SKM-1 treated with dmso at 0.1 percent for 144 hours (cell line): ENCODE measurements around the gene ARMC7.
A peak's percentile ranks its signal among the peaks of the same experiment; 100 is the strongest.
"Not testable (repeated sequence)": the region's sequence is repeated elsewhere in the genome, so short reads cannot be mapped to it uniquely, and the experiment has no call there.

Experiments used
- DNase-seq: peaks from one replicate; lab custom pipeline; 2025; ENCODE audit not compliant: unreplicated experiment; lab: John Stamatoyannopoulos, UW

ARMC7 gene

DNA sequence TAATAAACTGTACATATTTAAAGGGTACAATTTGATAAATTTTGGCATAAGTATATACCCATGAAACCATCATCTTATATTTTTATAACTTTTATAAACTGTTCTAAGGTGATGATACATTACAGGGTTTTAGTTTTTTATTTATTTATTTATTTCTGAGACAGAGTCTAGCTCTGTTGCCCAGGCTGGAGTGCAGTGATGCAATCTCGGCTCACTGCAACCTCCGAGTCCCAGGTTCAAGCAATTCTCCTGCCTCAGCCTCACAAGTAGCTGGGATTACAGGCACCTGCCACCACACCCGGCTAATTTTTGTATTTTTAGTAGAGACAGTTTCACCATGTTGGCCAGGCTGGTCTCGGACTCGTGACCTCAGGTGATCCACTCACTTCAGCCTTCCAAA lies 18.2 kb downstream of the ARMC7 start:
- not testable (repeated sequence) for DNase-seq

DNA sequence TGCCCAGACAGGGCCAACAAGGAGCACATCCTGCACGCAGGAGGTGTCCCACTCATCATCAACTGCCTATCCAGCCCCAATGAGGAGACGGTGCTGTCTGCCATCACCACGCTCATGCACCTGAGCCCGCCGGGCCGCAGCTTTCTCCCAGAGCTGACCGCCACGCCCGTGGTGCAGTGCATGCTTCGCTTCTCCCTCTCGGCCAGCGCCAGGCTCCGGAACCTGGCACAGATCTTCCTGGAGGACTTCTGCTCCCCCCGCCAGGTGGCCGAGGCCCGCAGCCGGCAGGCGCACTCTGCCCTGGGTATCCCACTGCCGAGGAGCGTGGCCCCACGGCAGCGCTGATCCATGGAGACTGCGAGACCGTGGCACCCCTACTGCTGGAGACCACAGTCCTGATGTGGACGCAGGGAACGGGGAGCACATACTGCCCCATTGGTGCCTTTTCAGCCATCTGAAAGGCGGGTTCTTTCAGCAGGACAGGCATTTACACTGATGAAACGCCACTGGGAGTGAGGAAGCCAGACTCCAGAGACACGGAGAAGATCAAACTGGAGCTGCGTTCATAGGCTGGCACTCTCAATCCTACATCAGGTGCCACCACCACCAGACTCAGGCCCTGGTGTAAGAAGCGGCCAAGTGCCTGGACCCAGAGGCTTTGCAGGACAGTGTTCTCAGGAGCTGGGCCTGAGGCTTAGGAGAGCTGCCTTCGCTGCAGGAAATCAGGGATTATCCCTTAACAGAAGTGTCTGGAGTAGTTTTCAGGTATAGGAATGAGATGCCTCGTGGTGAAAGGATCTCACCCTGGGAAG lies 19.1 kb downstream of the ARMC7 start:
- no peak for DNase-seq

DNA sequence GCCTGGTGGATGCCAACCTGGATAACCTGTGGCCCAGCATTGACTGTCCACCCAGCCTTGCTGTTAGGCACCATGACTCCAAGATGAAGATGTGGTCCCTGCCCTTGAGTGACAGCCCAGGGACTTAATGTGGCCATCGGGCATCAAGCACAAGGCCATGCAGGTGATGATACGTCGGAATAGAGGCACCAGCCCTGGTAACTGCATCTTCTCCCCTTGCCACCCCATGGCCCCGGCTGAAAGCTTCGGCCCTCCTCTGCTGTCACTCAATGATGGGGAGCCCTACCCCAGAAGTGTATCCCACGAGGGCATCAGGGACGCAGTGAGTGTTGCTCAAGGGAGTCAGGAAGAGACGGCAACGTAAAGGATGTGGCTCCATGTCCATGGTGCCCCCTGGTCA lies 19.8 kb downstream of the ARMC7 start:
- no peak for DNase-seq

DNA sequence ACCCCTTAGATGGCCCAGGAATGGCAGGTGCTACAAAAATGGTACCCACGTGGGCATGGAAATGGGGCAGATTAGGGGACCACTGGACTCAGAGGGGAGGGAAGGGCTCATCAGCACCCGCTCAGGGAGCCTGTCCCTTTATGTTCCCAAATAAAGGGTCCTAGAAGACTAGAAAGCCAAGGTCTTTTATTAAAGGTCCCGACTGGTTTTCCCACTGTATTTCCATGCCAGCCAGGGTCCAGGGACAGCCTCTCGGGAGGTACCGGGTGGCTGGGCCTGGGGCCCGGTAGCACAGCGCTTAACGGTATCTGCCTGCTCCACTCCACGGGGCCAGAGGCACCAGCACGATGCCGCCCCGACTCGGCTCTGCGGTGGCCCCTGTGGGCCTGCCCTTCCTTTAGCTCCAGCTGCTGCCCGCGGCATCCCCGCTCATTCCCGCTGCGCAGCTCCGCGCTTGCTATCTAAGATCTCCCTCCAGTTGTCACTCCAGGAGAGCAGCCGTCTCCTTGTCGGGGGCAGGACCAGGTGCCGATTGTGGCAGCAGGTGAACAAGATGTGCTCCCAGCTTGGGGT lies 20.4 kb downstream of the ARMC7 start:
- no peak for DNase-seq

DNA sequence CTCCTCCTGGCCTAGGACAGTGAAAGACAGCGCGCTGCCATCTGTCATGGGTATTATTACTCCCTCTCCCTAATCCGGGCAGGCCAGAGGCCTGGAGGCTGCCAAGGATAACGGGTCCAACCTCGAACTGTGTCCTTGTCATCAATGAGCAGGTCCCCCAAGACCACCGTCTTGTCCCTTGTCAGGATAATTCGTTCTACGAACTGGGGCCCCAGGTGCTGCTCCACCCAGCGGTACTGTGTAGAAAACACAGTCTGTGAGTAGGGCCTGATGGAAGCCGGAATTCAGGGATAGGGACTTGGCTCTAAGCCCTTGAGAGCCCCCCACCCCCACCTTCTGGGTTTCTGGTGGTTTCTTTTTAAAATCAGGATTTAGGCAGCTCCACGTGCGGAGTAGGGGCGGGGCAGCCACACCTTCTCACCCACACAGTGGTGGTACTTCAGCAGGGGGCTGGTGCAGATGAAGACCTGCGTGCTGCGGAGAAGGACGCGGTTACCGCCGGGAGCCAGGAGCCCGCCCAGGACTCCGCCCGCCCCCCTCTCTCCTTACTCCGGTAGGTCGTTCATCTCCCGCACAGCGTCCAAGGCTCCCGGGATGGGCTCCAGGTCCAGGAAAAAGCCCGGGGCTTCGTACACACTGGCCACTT lies 21.0 kb downstream of the ARMC7 start:
- DNase-seq = peak; percentile 35

DNA sequence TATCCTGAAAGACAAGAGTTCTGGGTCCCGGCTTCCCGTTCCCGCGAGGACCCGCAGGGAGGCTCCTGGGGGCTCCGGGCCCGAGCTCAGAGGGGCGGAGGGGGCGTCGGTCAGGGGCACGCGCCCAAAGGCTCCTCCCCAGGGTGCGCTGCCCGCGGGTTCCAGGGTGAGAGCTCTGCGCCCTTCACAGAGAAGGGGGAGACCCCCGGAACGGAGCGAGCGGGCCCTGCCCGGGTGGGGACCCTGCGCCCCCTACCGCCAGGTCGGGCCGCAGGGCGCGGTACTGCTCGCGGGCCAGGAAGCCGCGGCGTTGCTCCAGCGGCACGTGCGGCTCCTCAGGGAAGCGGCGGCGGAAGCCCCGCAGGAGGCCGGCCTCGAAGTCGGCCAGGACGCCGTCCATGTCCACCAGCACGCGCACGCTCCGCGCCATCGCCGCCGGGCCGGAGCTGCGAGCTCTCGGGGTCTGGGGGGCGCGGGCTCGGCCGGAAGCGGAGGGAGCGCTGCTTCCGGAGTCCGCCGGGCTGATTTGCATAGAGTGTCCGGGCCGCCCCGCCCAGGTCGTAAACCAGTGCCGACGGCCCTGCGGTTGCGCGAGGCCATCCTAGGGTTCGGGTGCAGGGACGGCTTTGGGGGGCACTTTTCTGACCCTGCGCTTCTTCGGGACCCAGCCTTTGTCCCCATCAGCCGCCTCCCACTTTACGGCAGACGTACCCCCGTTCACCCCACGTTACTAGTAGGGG lies 21.7 kb downstream of the ARMC7 start, which contains the start of gene NT5C:
Gene NT5C (minus strand): TSS at position 465 of the 740 bp plus-strand sequence. CDS start 35 bp downstream, at position 430.
- DNase-seq = peak; percentile 64

DNA sequence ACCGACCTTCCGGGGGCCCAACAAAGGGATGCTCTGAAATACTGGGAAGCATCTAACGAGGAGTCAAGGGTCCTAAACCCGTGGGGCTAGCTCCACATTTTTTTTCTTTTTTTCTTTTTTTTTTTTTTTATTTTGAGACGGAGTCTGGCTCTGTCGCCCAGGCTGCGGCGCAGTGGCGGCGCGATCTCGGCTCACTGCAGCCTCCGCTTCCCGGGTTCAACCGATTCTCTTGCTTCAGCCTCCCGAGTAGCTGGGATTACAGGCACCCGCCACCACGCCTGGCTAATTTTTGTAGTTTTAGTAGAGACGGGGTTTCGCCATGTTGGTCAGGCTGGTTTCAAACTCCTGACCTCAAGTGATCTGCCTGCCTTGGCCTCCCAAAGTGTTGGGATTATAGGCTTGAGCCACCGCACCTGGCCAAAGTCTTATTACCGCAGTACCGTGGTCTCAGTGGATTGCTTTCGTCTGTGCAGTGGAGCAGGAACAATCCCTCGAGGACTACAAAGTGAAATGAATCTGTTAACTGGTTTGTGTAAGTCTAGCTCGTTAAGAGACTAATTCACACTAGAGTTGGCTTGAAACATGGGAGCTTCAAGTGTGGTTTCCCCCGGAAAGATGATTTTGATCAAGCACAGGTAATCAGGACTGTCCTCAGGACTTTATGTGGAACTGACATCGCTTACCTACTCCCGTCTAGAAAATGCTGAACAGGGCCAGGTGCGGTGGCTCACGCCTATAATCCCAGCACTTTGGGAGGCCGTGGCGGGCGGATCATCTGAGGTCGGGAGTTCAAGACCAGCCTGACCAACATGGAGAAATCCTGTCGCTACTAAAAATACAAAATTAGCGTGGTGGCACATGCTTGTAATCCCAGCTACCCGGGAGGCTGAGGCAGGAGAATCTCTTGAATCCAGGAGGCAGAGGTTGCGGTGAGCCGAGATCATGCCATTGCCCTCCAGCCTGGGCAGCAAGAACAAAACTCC lies 22.5 kb downstream of the ARMC7 start:
- not testable (repeated sequence) for DNase-seq

DNA sequence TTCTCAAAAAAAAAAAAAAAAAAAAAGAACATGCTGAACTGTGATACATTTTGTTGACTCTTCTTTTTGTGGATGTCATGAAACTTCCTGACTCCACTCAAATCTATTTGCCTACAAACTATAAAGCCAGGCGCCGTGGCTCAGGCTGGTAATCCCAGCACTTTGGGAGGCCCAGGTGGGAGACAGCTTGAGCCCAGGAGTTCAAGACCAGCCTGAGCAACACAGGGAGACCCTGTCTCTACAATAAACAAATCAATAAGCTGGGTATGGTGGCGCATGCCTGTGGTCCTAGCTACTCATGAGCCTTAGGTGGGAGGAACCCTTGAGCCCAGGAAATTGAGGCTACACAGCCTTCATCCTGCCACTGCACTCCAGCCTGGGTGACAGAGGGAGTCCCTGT lies 23.2 kb downstream of the ARMC7 start:
- DNase-seq = no peak

DNA sequence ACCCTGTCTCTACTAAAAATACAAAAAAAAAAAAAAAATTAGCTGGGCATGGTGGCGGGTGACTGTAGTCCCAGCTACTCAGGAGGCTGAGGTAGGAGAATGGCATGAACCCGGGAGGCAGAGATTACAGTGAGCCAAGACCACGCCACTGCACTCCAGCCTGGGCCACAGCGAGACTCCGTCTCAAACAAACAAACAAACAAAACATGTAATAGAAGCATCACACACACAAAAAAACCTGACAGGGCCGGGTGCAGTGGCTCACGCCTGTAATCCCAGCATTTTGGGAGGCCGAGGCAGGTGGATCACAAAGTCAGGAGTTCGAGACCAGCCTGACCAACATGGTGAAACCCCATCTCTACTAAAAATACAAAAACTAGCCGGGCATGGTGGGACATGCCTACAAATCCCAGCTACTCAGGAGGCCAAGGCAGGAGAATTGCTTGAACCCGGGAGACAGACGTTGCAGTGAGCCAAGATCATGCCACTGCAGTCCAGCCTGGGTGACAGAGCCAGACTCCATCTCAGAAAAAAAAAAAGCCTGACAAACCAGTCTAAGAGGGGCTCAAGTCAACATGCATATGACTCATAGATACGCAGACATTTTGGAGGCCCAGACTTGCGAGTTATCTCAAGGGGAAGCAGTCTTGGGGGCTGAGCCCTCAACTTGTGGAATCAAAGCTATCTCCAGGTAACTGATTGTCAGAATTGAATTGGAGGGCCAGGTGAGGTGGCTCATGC lies 24.0 kb downstream of the ARMC7 start:
- DNase-seq = not testable (repeated sequence)

DNA sequence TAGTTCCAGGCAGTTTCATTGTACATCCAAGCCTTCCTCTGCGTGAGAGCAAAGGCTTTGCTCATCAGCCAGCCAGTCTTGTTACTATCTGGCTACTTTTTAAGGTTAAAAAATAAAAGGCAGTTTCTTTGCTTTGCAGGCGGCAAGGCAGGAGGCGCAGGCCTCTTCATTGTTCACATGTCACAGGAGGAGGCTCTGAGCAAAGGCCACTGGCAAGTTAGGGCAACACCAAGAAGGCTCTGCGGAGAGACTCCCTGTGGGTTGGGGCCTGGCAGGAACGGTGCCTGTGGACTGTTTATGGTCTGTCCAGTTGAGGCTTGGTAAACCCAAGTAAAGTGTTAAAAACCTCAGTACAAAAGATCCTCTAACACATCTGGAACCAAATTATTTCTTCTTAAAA lies 25.7 kb downstream of the ARMC7 start:
- no peak for DNase-seq

DNA sequence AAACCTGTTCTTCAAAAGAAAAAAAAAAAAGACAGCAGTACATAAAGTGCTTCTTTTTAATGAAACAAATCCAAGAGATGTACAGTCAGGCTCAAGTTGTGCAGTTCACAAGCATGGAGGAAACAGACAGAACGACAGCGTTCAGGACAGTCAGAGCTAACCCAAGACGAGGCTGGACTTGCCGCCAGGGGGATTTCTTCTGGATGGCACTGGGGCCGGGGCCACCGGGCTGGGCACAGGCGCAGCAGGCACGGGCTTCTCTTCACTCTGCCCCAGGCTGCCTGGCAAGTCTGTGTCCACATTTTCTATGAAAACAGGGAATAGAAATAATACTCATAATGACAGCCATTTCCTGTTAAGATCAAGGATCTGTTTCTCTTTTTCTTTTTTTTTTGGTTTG lies 26.2 kb downstream of the ARMC7 start:
- no peak for DNase-seq

DNA sequence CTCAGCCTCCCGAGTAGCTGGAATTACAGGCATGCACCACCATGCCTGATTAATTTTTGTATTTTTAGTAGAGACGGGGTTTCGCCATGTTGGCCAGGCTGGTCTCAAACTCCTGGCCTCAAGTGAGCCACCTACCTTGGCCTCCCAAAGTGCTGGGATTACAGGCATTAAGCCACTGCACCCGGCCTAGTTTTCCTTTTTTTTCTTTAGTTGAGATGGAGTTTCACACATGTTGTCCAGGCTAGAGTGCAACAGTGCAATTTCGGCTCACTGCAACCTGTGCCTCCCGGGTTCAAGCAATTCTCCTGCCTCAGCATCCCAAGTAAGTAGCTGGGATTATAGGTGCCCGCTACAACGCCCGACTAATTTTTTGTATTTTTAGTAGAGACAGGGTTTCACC lies 28.0 kb downstream of the ARMC7 start:
- not testable (repeated sequence) for DNase-seq

DNA sequence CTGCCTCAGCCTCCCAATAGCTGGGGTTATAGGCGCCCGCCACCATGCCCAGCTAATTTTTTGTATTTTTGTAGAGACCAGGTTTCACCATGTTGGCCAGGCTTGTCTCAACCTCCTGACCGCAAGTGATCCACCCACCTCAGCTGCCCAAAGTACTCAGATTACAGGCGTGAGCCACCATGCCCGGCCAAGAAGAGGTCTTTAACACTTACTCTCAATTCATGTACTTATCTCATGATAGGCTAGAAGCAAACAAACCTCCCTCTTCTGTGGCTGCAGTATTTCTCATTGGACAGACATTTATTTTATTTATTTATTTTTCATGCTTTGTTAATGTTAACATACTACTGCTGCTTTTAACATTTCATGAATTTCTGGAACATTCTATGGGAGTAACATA lies 28.8 kb downstream of the ARMC7 start:
- DNase-seq = no peak

DNA sequence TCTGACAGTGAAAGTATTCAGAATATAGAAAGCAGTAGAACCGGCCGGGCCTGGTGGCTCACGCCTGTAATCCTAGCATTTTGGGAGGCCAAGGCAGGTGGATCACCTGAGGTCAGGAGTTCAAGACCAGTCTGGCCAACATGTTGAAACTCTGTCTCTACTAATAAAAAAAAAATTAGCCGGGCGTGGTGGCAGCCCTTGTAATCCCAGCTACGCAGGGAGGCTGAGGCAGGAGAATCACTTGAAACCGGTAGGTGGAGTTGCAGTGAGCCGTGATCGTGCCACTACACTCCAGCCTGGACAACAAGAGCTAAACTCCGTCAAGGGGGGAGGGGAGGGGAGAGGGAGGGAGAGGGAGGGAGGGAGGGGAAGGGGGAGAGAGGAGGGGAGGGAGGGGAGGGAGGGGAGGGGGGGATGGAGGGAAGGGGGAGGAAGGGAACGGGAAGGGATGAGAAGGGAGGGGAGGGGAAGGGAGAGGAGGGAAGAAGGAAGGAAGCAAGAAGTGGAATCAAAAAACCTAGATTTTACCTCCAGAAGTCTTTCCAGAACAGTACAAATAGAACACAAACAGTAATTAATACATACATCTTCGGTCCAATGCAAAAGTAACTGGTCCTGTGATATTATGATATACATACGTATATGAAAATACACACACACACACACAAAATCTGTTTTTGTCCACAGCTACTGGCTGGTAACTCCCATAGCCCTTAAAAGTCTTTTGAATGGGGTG lies 32.6 kb downstream of the ARMC7 start:
- no peak for DNase-seq

DNA sequence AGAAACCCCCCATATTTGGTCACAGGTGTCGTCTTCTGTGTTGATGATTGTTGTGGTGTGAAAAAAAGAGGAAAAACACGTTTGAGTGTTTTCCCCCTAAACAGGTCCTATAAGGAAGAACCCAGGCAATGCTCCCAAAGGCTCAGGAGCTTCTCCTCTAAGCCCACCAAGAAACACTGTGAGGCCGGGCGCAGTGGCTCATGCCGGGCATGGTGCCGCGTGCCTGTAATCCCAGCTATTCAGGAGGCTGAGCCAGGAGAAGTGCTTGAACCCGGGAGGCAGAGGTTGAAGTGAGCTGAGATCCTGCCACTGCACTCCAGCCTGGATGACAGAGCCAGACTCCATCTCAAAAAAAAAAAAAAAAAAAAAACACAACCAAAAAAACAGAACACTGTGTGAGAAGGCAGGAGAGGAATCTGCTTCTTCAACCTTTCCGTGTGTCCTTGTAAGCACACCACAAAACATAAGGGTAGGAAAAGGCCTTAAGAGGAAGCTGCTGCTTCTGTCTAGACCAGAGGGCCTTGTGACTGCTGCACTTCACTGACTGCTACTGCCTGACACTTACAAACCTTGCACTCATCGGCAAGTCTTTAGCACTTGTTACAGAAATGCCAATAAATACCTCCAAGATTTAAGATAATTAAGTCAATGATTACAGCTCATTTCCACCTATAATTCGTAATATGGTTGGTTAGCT lies 35.2 kb downstream of the ARMC7 start:
- DNase-seq = no peak

DNA sequence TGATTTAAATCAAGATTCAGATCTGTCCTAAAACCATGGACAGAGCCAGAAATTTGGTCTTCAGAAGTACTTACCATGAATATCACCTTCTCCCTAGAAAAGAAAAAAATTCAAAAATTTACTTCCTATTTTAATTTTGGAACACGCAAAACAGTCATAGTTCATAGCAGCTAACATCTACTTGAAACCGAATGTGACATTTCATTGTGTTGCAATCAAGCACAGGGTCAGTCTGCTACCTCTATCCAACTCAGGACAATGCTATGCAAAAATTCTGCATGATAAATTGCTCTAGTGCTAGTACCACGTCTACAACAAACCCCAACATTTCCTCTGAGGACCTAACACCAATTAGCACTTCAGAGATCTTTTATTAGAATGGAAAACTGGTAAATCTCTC lies 36.8 kb downstream of the ARMC7 start:
- DNase-seq = no peak

DNA sequence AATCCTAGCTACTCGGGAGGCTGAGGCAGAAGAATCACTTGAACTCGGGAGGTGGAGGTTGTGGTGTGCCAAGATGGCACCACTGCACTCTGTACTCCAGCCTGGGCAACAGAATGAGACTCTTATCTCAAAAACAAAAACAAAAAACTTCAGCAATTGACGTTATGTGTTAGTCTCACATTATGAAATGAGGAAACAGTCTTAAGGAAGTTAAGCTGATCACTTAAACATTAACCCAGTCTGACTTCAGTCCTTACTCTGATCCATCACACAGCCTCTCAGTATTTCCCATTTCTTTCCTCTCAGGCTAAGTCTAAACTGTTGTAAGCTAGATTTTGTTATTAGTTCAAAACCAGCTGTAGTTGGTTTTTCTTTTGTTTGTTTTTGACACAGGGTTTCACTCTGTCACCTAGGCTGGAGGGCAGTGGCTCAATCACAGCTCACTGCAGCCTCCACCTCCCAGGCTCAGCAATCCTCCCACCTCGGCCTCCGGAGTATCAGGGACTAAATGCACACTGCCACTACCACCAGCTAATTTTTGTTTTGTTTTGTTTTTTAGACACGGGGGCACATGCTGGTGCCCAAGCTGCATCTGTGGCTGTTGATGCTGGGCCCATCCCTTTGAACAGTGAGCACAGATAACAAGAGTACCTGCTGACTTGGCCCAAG lies 38.2 kb downstream of the ARMC7 start:
- no peak for DNase-seq

DNA sequence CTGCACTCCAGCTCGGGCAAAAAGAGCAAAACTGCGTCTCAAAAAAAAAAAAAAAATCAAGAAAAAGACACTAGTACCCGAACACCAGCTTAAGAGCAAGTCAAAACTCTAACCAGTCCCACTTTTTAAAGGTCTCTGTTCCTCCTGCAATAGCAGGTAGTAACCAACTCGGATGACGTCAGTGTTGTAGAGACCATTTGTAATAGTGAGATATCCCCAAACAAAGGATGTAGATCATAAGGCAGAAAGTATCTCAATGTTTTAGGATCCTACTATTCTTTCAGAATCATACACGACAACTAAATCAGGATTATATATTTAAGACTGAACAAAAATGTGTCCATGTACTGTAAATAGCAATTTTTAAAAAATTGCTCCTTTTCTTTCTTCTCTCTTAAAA lies 42.2 kb downstream of the ARMC7 start:
- DNase-seq = no peak
